Measurements from ENCODE around the gene RBM28. TPM values are rescaled to one million over a fixed set of nuclear protein-coding genes. Genes with fewer than 3 reads are reported as not detected.

RBM28 gene
- total RNA-seq, 1 experiment from 2014 or later: 63.8 TPM

DNA sequence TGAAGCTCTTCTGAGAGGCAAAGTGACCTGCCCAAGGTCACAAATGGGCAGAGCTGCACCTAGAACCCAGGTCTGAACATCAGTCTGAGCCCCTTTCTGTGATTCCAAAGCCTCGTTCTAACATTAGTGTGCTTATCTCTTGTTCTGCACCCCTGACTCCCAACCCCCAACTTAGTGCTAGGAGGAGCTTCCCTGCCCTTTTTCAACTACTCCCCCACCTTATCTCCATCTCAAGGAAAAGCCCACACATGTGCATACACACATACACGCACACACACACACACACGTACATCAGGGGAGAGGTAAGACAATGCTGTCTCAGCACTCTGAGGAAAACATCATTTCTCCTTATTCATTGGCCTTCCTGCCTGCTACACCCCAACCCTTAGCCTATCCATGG, 9.5 kb upstream of the RBM28 start:
- no peak for TF ChIP-seq CTCF (IDR thresholded peaks at IDR 0.05; ENCODE audit: unreplicated experiment)
- Mint-ChIP-seq H3K27me3 (ENCODE audit: insufficient read depth, unreplicated experiment) (peaks cover 32% of the 10 kb centered on the region), H3K36me3 (ENCODE audit: insufficient read depth, unreplicated experiment) (no peaks in the 10 kb centered on the region), H3K4me3 (ENCODE audit: unreplicated experiment) (no peak overlapping the region), H3K27ac (ENCODE audit: low read depth, unreplicated experiment) (no peak overlapping the region), H3K9me3 (ENCODE audit: unreplicated experiment) (no peaks in the 10 kb centered on the region), H3K4me1 (ENCODE audit: insufficient read depth, unreplicated experiment) (peaks cover 7% of the 10 kb centered on the region)
- no peak for DNase-seq (ENCODE audit: unreplicated experiment)
- CTCF ChIA-PET: interaction anchor here (0.8 to 0.9 kb wide), 4 partner anchors 9 to 46 kb away, joined by 3 to 6 read pairs (median 3); no protein-coding TSS in a partner anchor
- intact Hi-C loops (cut with micrococcal nuclease): no loop called here
- BruUV-seq (replicated peaks): no TSS peak
- POLR2A ChIA-PET: interaction anchor here (1.0 kb wide), 1 partner anchor 9 kb away, joined by 5 read pairs; no protein-coding TSS in a partner anchor

- POLR2A ChIA-PET: interaction anchor here (1.0 kb wide), 1 partner anchor 9 kb away, joined by 5 read pairs; no protein-coding TSS in a partner anchor
- CTCF ChIA-PET: interaction anchor here (0.8 to 0.9 kb wide), 3 partner anchors 8 to 47 kb away, joined by 3 to 6 read pairs (median 3); no protein-coding TSS in a partner anchor
- H3K4me3 Mint-ChIP-seq (ENCODE audit: unreplicated experiment): no peak overlapping the region
Observed at GRCh38 chr7:128352636-128353035, 8.9 kb upstream of the RBM28 start.

DNA sequence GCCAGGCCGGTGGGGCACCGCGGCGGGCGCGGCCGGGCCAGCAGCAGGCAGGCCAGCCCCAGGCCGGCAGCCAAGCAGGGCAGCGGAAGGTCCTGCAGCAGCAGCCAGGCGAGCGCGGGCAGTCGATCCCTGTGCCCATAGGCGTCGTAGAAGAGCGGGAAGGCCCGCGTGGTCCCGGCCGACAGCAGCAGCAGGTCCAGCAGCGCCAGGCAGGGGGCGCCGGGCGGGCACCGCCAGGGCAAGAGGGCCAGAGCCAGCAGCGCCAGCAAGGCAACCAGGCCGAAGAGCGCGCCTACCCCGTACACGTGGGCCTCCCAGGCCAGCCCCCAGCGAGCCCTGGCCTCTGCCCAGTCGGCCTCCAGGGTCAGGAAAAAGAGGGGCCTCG, 8.4 kb upstream of the RBM28 start:
- no peaks in the 10 kb centered on the region for H3K36me3 Mint-ChIP-seq (ENCODE audit: insufficient read depth, unreplicated experiment)
- H3K4me1 Mint-ChIP-seq (ENCODE audit: insufficient read depth, unreplicated experiment): peaks cover 7% of the 10 kb centered on the region
- ChIA-PET CTCF (interaction anchor here (0.8 to 0.9 kb wide), 2 partner anchors 35 to 47 kb away, joined by 3 to 6 read pairs; no protein-coding TSS in a partner anchor), POLR2A (no interaction called here)
- no peak overlapping the region for H3K27ac Mint-ChIP-seq (ENCODE audit: low read depth, unreplicated experiment)
- no peaks in the 10 kb centered on the region for H3K9me3 Mint-ChIP-seq (ENCODE audit: unreplicated experiment)
- peaks cover 34% of the 10 kb centered on the region for H3K27me3 Mint-ChIP-seq (ENCODE audit: insufficient read depth, unreplicated experiment)
- no peak for TF ChIP-seq CTCF (IDR thresholded peaks at IDR 0.05; ENCODE audit: unreplicated experiment)
- no peak overlapping the region for H3K4me3 Mint-ChIP-seq (ENCODE audit: unreplicated experiment)
- no peak for DNase-seq (ENCODE audit: unreplicated experiment)
- BruUV-seq (replicated peaks): no TSS peak
- intact Hi-C loops (cut with micrococcal nuclease): no loop called here

More at GRCh38 chr7:128352636-128353035, 8.9 kb upstream of the RBM28 start:
- BruUV-seq (replicated peaks): no TSS peak
- Mint-ChIP-seq H3K27ac (ENCODE audit: low read depth, unreplicated experiment) (no peak overlapping the region), H3K9me3 (ENCODE audit: unreplicated experiment) (no peaks in the 10 kb centered on the region), H3K27me3 (ENCODE audit: insufficient read depth, unreplicated experiment) (peaks cover 34% of the 10 kb centered on the region), H3K36me3 (ENCODE audit: insufficient read depth, unreplicated experiment) (no peaks in the 10 kb centered on the region), H3K4me1 (ENCODE audit: insufficient read depth, unreplicated experiment) (peaks cover 7% of the 10 kb centered on the region)
- TF ChIP-seq CTCF (IDR thresholded peaks at IDR 0.05; ENCODE audit: unreplicated experiment): no peak
- no peak for DNase-seq (ENCODE audit: unreplicated experiment)
- intact Hi-C loops (cut with micrococcal nuclease): no loop called here

GRCh38 chr7:128351296-128352152, 7.8 kb upstream of the RBM28 start:
- Mint-ChIP-seq H3K27me3 (ENCODE audit: insufficient read depth, unreplicated experiment) (peaks cover 34% of the 10 kb centered on the region), H3K36me3 (ENCODE audit: insufficient read depth, unreplicated experiment) (no peaks in the 10 kb centered on the region), H3K4me3 (ENCODE audit: unreplicated experiment) (no peak overlapping the region), H3K9me3 (ENCODE audit: unreplicated experiment) (no peaks in the 10 kb centered on the region), H3K27ac (ENCODE audit: low read depth, unreplicated experiment) (no peak overlapping the region), H3K4me1 (ENCODE audit: insufficient read depth, unreplicated experiment) (peaks cover 7% of the 10 kb centered on the region)
- CTCF ChIA-PET: interaction anchor here (0.6 to 8.8 kb wide), 3 partner anchors 36 to 92 kb away, joined by 3 to 372 read pairs (median 5); no protein-coding TSS in a partner anchor
- intact Hi-C loops (cut with micrococcal nuclease): no loop called here
- no TSS peak for BruUV-seq (replicated peaks)
- no peak for DNase-seq (ENCODE audit: unreplicated experiment)
- TF ChIP-seq CTCF (IDR thresholded peaks at IDR 0.05; ENCODE audit: unreplicated experiment): no peak
- POLR2A ChIA-PET: no interaction called here

All from MCF 10A (cell line).